NCI-H524 treated with DMSO at 0.1 percent for 48 hours (cell line): ENCODE measurements around the gene ARHGAP26.

Source experiments
- DNase-seq: peaks from one replicate; lab custom pipeline; 2025; lab: John Stamatoyannopoulos, UW

ARHGAP26 gene

DNA sequence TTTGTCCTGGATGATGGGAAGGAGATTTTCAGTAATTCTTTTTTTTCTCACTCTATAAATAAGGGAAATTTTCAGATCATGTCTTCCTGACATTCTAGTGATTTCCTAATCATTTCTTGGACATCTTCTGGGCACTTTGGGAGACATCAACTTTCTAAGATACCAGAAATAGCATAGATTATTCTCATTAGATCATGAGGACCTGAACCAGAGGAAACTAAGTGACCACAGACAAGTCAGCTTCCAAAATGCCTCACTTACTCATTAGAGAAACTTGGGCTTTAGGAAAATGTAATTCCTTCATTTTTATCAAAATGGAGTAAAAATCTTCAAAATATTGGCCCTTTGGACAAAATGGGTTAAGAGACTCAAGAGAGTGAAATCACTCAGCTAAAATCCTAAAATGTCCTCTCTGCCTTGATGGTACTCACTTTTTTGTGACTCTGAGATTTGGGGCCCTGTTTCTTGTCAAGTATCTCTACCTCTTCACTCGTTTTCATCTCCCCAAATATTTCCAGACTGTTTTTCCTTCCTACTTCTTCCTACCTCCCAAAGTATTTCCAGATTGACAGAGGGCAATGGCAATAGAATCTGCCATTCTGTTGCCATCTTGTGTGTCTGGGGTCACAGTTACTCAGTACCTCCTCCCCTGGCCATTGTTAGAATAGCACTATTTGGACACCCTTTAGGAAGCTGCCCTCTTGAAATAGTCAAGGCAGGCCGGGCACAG is 438.8 kb downstream of the ARHGAP26 start:
- no peak for DNase-seq

DNA sequence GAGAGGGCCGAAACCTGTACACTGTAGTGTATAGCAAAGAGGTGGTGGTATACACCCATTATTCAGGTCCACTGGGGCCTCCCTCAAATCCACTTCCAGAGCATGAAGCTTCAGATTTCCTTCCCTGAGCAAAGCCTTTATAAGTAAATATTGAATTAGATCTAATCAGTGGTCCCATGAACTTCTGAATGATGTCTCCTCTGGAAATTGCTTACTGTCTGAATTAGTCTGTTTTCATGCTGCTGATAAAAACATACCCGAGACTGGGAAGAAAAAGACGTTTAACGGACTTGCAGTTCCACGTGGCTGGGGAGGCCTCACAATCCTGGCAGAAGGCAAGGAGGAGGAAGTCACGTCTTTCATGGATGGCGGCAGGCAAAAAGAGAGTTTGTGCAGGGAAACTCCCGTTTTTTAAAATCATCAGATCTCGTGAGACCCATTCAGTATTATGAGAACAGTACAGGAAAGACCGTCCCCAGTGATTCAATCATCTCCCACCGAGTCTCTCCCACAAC is 439.8 kb downstream of the ARHGAP26 start:
- no peak for DNase-seq

DNA sequence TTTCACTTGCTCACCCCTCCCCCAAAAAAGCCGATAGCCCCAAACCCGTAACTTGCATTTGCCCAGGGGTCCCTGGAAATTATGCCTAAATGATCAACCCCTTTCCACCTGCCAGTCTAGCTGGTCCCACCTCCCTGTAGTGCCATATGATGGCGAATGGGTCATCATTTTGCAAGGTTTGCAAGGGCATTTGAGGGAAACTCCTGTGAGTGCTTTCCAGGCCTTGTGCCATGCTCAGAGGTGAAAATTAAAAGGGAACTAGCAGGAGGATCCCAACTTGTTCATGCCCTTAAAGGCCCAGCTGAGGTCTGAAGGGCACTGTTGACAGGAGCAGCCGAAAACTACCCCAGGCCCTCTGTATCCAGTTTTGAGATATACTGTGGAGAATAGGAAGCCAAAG is 440.4 kb downstream of the ARHGAP26 start:
- no peak for DNase-seq

- DNase-seq: no peak
These were observed 442.1 kb downstream of the ARHGAP26 start for GRCh38 chr5:143212261-143212660.

DNA sequence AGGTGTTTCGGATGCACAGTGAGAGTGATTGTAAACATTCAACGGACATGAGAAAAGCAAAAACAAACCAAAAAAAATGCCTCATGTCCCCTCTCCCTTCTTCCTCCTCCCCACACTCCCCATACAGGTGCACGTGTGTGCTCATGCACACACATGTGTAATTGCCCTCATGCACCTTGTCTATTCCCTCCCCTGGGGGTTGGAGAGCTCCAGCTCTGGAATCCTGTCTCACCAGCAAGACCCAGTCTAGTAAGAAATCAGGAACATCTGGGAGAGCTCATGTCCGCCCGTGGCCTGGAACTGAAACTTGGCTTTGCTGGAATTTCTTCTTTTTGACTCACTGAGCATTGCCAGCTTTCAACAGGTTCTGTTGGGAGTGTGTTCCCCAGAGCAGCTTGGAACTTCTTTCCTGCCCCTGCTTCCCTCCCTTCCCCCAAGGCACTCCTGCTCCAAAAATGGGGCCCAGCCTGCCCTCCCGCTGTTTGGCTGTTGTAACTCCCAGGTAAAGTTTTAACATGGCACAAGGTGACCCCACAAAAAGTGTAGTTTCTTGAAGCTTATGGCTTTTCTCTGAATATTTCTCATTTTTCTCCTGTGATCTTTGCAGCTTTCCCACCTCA is 443.2 kb downstream of the ARHGAP26 start:
- no peak for DNase-seq

GRCh38 chr5:143213851-143214363 is 443.7 kb downstream of the ARHGAP26 start:
- no peak for DNase-seq

GRCh38 chr5:143214458-143214857 is 444.3 kb downstream of the ARHGAP26 start:
- no peak for DNase-seq

- no peak for DNase-seq
These were observed 444.7 kb downstream of the ARHGAP26 start for GRCh38 chr5:143214890-143215289.

DNA sequence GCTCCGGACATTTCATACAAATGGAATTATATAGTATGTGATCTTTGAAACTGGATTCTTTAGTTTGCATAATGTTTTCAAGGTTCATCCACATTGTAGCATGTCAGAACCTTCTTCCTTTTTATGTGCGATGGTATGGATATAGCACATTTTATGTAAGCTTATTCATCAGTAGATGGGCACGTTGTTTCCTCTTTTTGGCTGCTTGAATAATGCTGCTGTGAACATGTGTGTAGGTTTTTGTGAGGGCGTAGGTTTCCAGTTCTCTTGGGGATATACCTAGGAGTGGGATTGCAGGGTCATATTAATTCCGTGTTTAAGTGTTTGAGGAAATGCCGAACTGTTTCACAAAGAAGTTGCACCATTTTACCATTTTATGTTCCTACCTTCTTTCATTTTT is 445.5 kb downstream of the ARHGAP26 start:
- DNase-seq: no peak

DNA sequence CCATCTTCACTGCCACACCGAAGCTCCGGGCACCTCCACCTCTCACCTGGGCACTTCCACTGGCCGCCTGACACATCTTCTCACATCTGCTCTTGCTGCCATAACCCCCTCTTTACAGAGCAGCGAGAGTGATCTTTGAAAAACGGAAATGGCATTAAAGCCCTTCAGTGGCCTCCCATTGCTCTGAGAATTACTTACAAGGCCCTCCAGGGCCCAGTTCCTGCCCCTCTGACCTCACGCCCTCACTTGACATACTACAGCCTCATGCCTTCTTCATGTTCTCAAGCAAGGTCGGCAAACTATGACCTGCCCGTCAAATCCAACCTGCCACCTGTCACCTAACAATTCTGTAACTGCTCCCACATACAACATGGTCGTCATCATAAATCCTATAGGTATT is 446.0 kb downstream of the ARHGAP26 start:
- DNase-seq: no peak

DNA sequence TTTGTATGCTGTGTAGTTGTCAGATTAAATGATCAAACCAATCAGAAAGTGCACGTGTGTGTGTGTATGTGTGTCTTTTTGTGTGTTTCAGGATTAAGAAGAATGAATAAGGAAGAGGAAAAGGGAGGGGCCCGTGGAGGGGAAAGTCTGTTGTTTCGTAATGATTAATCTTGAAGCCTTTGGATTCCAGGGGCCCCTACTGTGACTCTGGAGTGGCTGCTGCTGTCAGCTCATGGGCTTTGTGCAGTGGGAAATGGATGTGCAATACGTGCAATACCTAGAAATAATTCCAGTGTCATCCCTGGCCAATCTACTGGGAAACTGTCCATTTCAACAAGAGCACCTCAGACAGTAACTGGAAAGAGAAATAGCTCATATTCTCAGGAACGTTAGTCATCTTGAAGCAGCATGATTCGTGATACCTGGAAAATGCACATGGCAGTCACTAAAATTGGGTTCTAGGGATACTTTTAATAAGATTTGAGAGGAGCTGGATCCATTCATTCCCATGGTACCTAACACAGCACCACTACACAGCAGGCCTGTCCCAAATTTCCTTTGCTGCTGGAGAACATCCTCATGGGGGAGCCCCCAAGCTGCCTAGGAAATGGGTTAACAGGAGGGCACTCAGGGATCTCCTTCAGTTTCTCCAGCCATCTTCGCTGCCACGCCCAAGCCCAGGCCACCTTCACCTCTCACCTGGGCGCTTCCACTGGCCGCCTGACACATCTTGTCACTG is 447.1 kb downstream of the ARHGAP26 start:
- DNase-seq: no peak

- DNase-seq: no peak
These were observed 447.6 kb downstream of the ARHGAP26 start for GRCh38 chr5:143217804-143218160.

DNA sequence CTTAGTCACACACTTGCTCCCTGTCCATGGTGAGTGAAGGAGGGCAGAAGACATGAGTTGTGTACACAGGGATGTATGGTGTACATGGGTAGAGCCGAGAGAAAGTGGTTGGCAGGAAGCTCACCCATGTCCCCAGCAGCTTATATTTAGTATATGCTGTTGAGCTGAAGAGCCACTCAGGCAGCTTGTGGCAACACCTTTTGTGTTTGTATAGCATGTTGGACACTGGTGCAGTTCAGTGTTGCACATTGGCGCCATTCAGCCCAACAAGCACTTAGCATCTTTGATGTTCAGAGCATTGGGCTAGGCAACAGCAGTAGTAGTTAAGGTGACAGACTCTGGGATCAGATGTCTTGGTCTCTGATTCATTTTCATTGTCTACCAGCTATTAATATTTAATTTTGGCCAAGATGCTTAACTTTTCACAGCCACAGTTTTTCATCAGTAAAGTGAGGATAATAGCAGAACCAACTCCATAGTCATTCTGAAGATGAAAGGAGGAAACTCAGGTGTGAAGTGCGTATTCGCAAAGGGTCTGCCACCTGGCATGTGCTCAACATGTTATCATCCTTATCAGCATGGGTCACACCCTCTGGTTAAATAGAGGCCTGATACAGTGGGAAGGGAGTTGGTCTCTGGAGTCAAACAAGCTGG is 448.5 kb downstream of the ARHGAP26 start:
- no peak for DNase-seq

- DNase-seq: no peak
These were observed 449.5 kb downstream of the ARHGAP26 start for GRCh38 chr5:143219696-143220095.

- DNase-seq: no peak
These were observed 450.6 kb downstream of the ARHGAP26 start for GRCh38 chr5:143220748-143221251.

DNA sequence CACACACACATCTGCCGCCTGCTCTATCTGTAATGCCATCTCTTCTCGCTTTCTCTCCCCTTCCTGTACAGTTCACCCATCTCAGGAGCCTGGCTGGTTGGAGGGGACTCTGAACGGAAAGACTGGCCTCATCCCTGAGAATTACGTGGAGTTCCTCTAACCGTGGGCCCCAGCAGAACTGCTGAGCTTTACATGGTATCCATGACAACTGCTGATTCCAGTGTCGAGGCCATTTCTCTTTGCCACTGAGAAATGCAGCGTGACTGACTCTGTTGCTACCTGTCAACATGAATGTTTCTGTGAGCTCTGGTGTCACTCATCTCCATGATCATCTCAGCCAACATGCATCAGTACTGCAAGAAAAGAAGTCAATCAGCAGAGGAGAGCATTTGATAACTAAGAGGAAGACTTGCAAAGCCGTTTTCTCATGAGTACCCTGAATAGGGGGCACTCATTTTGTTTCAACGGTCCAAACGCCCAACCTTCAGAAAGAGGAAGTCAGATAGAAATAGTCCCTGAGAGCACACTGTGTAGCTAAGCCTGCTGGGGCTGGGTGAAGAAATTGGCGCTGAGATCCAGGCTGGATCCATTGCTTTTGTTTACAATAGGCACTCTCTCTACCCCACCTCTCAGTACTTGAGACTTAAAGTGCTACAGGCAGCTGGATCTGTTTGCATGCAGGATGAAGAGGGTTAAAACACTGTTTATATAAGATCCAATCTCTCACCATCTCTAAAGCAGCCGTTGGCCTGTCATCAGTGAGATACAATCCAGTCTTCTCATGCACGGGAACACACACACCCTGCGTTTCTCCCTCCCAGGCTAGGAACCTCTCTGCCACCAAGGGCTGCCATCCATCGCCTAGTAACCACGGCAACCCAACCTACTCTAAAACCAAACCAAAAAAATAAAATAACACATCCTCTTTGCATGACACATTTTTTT is 452.4 kb downstream of the ARHGAP26 start:
- DNase-seq: peak; percentile 39

DNA sequence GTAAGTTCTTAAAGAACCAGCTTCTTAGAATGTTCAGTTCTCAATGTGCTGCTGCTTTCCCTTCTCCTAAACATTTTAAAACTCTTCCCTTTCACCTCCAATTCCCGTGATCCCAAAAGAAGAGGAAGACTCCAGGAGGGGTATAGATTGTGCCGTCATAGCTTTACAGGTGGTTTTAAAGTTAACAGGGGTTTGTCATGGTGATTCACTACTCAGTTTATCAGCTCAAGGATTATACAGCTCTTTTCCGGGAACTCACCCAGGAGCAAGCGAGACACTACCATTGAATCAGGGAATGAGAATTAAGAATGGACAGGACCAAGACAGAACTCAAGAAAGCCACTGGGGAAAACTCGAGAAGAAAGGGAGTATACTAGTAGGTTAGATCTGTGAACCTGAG is 454.5 kb downstream of the ARHGAP26 start:
- no peak for DNase-seq

DNA sequence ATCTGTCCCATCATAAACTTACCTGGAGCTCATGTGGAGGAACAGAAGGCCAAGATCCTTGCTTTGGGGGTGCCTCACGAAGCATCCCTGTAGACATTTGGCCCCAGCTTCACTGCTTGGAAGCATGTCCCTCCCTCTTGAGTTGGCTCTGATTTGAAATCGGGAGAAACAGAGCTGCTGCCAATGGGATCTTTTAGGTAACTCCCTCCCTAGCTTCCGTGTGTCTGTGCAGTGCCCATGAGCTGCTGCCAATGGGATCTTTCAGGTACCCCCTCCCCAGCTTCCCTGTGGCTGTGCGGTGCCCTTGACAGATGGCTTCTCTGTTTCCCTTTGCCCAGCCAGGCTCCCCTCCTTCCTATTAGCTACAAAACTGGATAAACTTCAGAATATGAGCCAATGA is 455.3 kb downstream of the ARHGAP26 start:
- DNase-seq: no peak

DNA sequence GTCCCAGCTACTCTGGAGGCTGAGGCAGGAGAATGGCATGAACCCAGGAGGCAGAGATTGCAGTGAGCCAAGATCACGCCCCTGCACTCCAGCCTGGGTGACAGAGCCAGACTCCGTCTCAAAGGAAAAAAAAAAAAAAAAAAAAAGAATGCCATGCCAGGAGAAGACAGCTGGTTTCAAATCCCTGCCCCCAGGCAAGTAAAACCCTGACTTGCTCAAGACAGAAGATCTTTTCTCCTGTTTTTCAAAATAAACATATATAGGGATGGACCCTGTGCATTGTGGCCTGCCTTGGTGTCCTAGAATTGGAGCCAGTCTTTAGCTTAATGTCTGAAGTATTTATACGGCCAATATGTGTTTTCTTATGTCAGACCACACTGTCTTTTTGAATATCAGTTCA is 456.2 kb downstream of the ARHGAP26 start:
- no peak for DNase-seq

DNA sequence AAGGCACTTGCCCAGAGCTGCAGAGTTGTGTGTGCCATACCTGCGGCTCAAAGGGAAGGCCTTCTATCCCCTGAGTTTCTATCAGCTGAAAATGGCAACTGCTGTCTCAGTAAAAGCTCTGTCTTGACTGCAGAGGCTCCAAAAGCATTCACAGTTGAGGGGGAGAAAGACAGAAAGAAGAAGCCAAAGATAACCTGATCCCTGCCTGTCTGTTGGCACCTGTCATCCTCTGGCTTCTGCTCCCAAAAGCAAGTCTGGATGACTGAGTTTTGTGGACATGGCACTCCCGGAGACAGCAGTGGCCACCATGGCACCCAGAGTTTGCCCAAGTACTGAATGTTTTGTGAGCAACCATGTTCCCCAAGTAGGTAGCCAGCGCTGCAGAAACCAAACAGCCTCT is 456.7 kb downstream of the ARHGAP26 start:
- no peak for DNase-seq

GRCh38 chr5:143227301-143227700 is 457.1 kb downstream of the ARHGAP26 start:
- DNase-seq: no peak
